Astrocyte of the cerebellum (primary cell): ENCODE data around the gene ARHGEF1.

Experiments
- DNase-seq: peaks from one replicate; pipeline ENCODE4 v3.0.0-alpha.2; 2011; ENCODE audit warnings: low read depth
- H3K4me3 ChIP-seq: 2 replicates; pipeline ENCODE4 v1.5.1; 2011; ENCODE audit warnings: mild to moderate bottlenecking, low read depth, low read length, moderate library complexity
- CTCF ChIP-seq: IDR thresholded peaks from 2 replicates; pipeline ENCODE4 v1.5.1; 2012; ENCODE audit warnings: low read length, low read depth, moderate library complexity, mild to moderate bottlenecking; ENCODE audit errors: missing control alignments
- in situ Hi-C: cut with HindIII; loops from 2 replicates; pipeline ENCODE4 v1.10.0; 2017; ENCODE audit warnings: low sequenced_read_pairs

Gene ARHGEF1

GRCh38 chr19:41897820-41898219 lies 14.8 kb downstream of the ARHGEF1 start:
- no peak for DNase-seq
- no peak overlapping the region for H3K4me3 ChIP-seq
- in situ Hi-C loops: no loop called here
- TF ChIP-seq CTCF: no peak

DNA sequence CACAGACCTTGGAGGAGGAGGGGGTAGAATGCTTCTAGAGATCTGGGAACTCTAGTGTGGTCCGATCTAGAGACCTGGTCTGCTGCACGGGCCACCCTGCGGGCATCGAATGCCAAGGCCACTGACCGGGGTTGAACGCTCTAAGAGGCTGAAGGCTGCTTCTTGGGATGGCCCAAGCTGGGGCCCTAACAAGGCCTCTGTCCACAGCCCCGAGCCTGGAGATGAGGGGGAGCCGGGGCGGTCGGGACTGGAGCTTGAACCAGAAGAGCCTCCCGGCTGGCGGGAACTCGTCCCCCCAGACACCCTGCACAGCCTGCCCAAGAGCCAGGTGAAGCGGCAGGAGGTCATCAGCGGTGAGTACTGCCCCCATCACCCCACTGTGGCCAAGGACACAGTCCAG lies 15.3 kb downstream of the ARHGEF1 start:
- H3K4me3 ChIP-seq: no peak overlapping the region
- no peak for TF ChIP-seq CTCF
- no peak for DNase-seq
- in situ Hi-C loops: no loop called here

- H3K4me3 ChIP-seq: no peak overlapping the region
- in situ Hi-C loops: no loop called here
- DNase-seq: no peak
- TF ChIP-seq CTCF: no peak
Measured at GRCh38 chr19:41901707-41902360, 18.9 kb downstream of the ARHGEF1 start.

- no peak overlapping the region for H3K4me3 ChIP-seq
- DNase-seq: no peak
- in situ Hi-C loops: no loop called here
- TF ChIP-seq CTCF: no peak
Measured at GRCh38 chr19:41902594-41902993, 19.6 kb downstream of the ARHGEF1 start.

GRCh38 chr19:41903193-41903953 lies 20.4 kb downstream of the ARHGEF1 start:
- no peak for TF ChIP-seq CTCF
- in situ Hi-C loops: no loop called here
- no peak for DNase-seq
- no peak overlapping the region for H3K4me3 ChIP-seq

- H3K4me3 ChIP-seq: no peak overlapping the region
- no peak for TF ChIP-seq CTCF
- in situ Hi-C loops: no loop called here
- no peak for DNase-seq
Measured at GRCh38 chr19:41904118-41904870, 21.3 kb downstream of the ARHGEF1 start.
